Loucy (cell line): ENCODE results near the gene KLK10.

ENCODE experiments used
- EZH2phosphoT487 ChIP-seq: fragments of 200-600 bp; IDR thresholded peaks from 2 replicates; pipeline ENCODE4 v1.6.1; 2018; ENCODE audit warnings: antibody characterized with exemption, mild to moderate bottlenecking, moderate library complexity, borderline replicate concordance
- TF ChIP-seq, protein P1 (sequence below): fragments of 200-600 bp; sonication (generic); conservative IDR thresholded peaks from 2 replicates; pipeline ENCODE4 v1.5.1; 2014; ENCODE audit warnings: mild to moderate bottlenecking, antibody characterized with exemption, low read length

GRCh38 chr19:51016798-51017683, 2.5 kb downstream of the KLK10 start:
- TF ChIP-seq, protein P1, sequence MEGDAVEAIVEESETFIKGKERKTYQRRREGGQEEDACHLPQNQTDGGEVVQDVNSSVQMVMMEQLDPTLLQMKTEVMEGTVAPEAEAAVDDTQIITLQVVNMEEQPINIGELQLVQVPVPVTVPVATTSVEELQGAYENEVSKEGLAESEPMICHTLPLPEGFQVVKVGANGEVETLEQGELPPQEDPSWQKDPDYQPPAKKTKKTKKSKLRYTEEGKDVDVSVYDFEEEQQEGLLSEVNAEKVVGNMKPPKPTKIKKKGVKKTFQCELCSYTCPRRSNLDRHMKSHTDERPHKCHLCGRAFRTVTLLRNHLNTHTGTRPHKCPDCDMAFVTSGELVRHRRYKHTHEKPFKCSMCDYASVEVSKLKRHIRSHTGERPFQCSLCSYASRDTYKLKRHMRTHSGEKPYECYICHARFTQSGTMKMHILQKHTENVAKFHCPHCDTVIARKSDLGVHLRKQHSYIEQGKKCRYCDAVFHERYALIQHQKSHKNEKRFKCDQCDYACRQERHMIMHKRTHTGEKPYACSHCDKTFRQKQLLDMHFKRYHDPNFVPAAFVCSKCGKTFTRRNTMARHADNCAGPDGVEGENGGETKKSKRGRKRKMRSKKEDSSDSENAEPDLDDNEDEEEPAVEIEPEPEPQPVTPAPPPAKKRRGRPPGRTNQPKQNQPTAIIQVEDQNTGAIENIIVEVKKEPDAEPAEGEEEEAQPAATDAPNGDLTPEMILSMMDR = peak; percentile 68
- no peak for TF ChIP-seq EZH2phosphoT487
